Right lobe of liver (tissue), 6 donors: ENCODE measurements around the gene CBLL1. TPM values are rescaled to one million over a fixed set of nuclear protein-coding genes. Genes with fewer than 3 reads are reported as not detected.

Experiments used
- ATAC-seq, 4 donors: fragments of 200-7000 bp; cut with Tn5 transposase; one replicate each; pipeline ENCODE4 v1.9.1; 2020; ENCODE audit warnings: mild to moderate bottlenecking in 4 of 4, moderate library complexity in 4 of 4
- DNase-seq, 3 donors: peaks; one replicate each; pipeline ENCODE4 v3.0.0-alpha.2; 2020
- H3K27ac ChIP-seq, 3 donors: fragments of 200-600 bp; one replicate each; pipeline ENCODE4 v1.8.0; 2022
- H3K27me3 ChIP-seq, 2 donors: fragments of 200-600 bp; one replicate each; pipeline ENCODE4 v1.8.0; 2022
- H3K36me3 ChIP-seq, 4 donors: fragments of 200-600 bp; sonication (generic) in 1 of 4; one replicate each; pipeline versions ENCODE4 v1.5.1 to v1.8.0; 2017 to 2022; ENCODE audit warnings: control low read depth in 1 of 4
- H3K4me1 ChIP-seq, 4 donors: fragments of 200-600 bp; sonication (generic) in 1 of 4; one replicate each; pipeline versions ENCODE4 v1.5.1 to v1.8.0; 2017 to 2022; ENCODE audit warnings: control low read depth in 1 of 4
- H3K4me3 ChIP-seq, 3 donors: fragments of 200-600 bp; one replicate each; pipeline ENCODE4 v1.8.0; 2022
- H3K9me3 ChIP-seq, 4 donors: fragments of 200-600 bp; sonication (generic) in 1 of 4; one replicate each; pipeline versions ENCODE4 v1.5.1 to v1.8.0; 2017 to 2022; ENCODE audit warnings: control low read depth in 1 of 4
- CTCF ChIP-seq, 4 donors: fragments of 200-600 bp in 3 of 4; fragments of 450-650 bp in 1 of 4; IDR thresholded peaks; one replicate each; pipeline versions ENCODE4 v1.5.1 to v1.8.0; 2016 to 2022; ENCODE audit warnings: antibody characterized with exemption in 4 of 4, mild to moderate bottlenecking in 2 of 4
- POLR2A ChIP-seq: fragments of 450-650 bp; IDR thresholded peaks from one replicate; pipeline ENCODE4 v1.6.1; 2017; ENCODE audit warnings: antibody characterized with exemption, mild to moderate bottlenecking
- WGBS: methylation state at CpG from one replicate; pipeline ENCODE4 v1.1.6; 2018; ENCODE audit warnings: low coverage, low lambda C conversion rate; ENCODE audit not compliant: insufficient coverage; ENCODE audit errors: missing lambda C conversion rate; 5-methylcytosine and 5-hydroxymethylcytosine counted together
- intact Hi-C, 2 donors: fragments of 100-400 bp; cut with DNase I; formaldehyde crosslinking; loops; one replicate each; pipeline versions ENCODE4 v1.11.2 to v1.14.1; 2022
- total RNA-seq, 6 experiments: library from RNA; depleted of rRNA in 2 of 6; stranded (reverse); fragments of >200 nt in 2 of 6; fragmentation: NEBNext Ultra II Directional in 3 of 6; extraction: Animal tissue kit (Norgen Biotek cat#: 25700) in 3 of 6; gene quantifications; one replicate each; pipeline versions ENCODE4 v1.1.0 to v1.2.4, GENCODE V29; 2016 to 2023
- donor health status: DM: no; HTN: yes; CAD: no.
- donor health status: DM: no; HTN: no; CAD: no.
- donor health status: DM: no; HTN: no; CAD: no.
- donor health status: DM: no; HTN: yes; CAD: no.
- donor health status: DM: no; HTN: yes; CAD: no.

The CBLL1 gene
- total RNA-seq, 6 experiments from 2014 or later = 5.8 to 11.6 (median 8.5) TPM

GRCh38 chr7:107768263-107768662 lies 24.3 kb downstream of the CBLL1 start:
- intact Hi-C loops = no loop called here
- no peak for ATAC-seq

GRCh38 chr7:107773027-107773426 lies 29.1 kb downstream of the CBLL1 start:
- no peaks in the 10 kb centered on the region for H3K27me3 ChIP-seq
- H3K27ac ChIP-seq = no peak overlapping the region
- intact Hi-C loops = no loop called here
- no peak for TF ChIP-seq CTCF (IDR thresholded peaks at IDR 0.05)
- no peak for TF ChIP-seq POLR2A
- no peaks in the 10 kb centered on the region for H3K4me1 ChIP-seq
- no peaks in the 10 kb centered on the region for H3K9me3 ChIP-seq
- DNase-seq (no peak), ATAC-seq (no peak)
- no peaks in the 10 kb centered on the region for H3K36me3 ChIP-seq
- 55% methylated on average over 2 of the region's 2 CpGs for WGBS
- no peak overlapping the region for H3K4me3 ChIP-seq

More at GRCh38 chr7:107768263-107768662, 24.3 kb downstream of the CBLL1 start:
- DNase-seq = no peak
- Histone ChIP-seq H3K27ac (no peak overlapping the region), H3K4me1 (no peaks in the 10 kb centered on the region), H3K9me3 (no peaks in the 10 kb centered on the region), H3K4me3 (no peak overlapping the region), H3K36me3 (no peaks in the 10 kb centered on the region), H3K27me3 (no peaks in the 10 kb centered on the region)
- TF ChIP-seq POLR2A = no peak
- TF ChIP-seq CTCF (IDR thresholded peaks at IDR 0.05) = no peak
- 48% methylated on average over 1 of the region's 1 CpG for WGBS

GRCh38 chr7:107777702-107778101 lies 33.8 kb downstream of the CBLL1 start:
- H3K4me3 ChIP-seq = no peak overlapping the region
- H3K36me3 ChIP-seq = no peaks in the 10 kb centered on the region
- peaks cover 0 to 20% (median 8%) of the 10 kb centered on the region in 4 donors for H3K4me1 ChIP-seq
- no peaks in the 10 kb centered on the region for H3K9me3 ChIP-seq
- DNase-seq = no peak
- intact Hi-C loops = no loop called here
- TF ChIP-seq POLR2A (no peak), CTCF (IDR thresholded peaks at IDR 0.05) (no peak)
- H3K27ac ChIP-seq = peak overlapping the region in 1 of 3 donors; percentile 68
- WGBS = 94% methylated on average over 3 of the region's 3 CpGs
- no peaks in the 10 kb centered on the region for H3K27me3 ChIP-seq
- peak in 1 of 4 donors; percentile 4 for ATAC-seq

GRCh38 chr7:107778283-107778682 lies 34.3 kb downstream of the CBLL1 start:
- Histone ChIP-seq H3K27me3 (no peaks in the 10 kb centered on the region), H3K4me3 (no peak overlapping the region), H3K4me1 (peaks cover 0 to 20% (median 8%) of the 10 kb centered on the region in 4 donors), H3K9me3 (no peaks in the 10 kb centered on the region), H3K27ac (peak overlapping the region in 1 of 3 donors; percentile 68), H3K36me3 (no peaks in the 10 kb centered on the region)
- 18% methylated on average over 4 of the region's 4 CpGs for WGBS
- intact Hi-C loops = no loop called here
- ATAC-seq (peak; percentile 49 to 67 (median 60)), DNase-seq (peak in 1 of 3 donors; percentile 59)
- TF ChIP-seq POLR2A = no peak

GRCh38 chr7:107779647-107780099 lies 35.7 kb downstream of the CBLL1 start:
- WGBS = 16% methylated on average over 6 of the region's 6 CpGs
- H3K27ac ChIP-seq = peak overlapping the region in 2 of 3 donors; percentile 8 to 68
- intact Hi-C loops = no loop called here

More at GRCh38 chr7:107779647-107780099, 35.7 kb downstream of the CBLL1 start:
- H3K27me3 ChIP-seq = no peaks in the 10 kb centered on the region
- no peaks in the 10 kb centered on the region for H3K36me3 ChIP-seq
- DNase-seq (peak in 2 of 3 donors; percentile 56 to 58), ATAC-seq (peak; percentile 82 to 90 (median 87))
- no peak for TF ChIP-seq CTCF (IDR thresholded peaks at IDR 0.05)
- TF ChIP-seq POLR2A = no peak
- H3K9me3 ChIP-seq = no peaks in the 10 kb centered on the region
- peaks cover 0 to 20% (median 8%) of the 10 kb centered on the region in 4 donors for H3K4me1 ChIP-seq
- no peak overlapping the region for H3K4me3 ChIP-seq
